Measurements from ENCODE around the gene TPGS2. TPM values are rescaled to one million over a fixed set of nuclear protein-coding genes. Genes with fewer than 3 reads are reported as not detected.
"Not testable (repeated sequence)": the region's sequence is repeated elsewhere in the genome, so short reads cannot be mapped to it uniquely, and the experiment has no call there.

The TPGS2 gene
- total and polyA plus RNA-seq, 8 donors, result 36.7 to 230 (median 58.0) TPM

GRCh38 chr18:36825526-36825925, 3.3 kb downstream of the TPGS2 start:
- H3K36me3 ChIP-seq, result no peaks in the 10 kb centered on the region
- no peak for DNase-seq
- no peak overlapping the region for H3K27ac ChIP-seq
- H3K4me1 ChIP-seq, result peaks cover 7 to 28% (median 20%) of the 10 kb centered on the region in 4 donors
- intact Hi-C loops (cut with DNase I; ENCODE audit: low total_unique reads), result no loop called here
- no peak for TF ChIP-seq POLR2AphosphoS5 (IDR thresholded peaks at IDR 0.05)
- TF ChIP-seq POLR2A (IDR thresholded peaks at IDR 0.05), result no peak
- no peak for TF ChIP-seq EP300 (IDR thresholded peaks at IDR 0.05)
- TF ChIP-seq, protein P1, sequence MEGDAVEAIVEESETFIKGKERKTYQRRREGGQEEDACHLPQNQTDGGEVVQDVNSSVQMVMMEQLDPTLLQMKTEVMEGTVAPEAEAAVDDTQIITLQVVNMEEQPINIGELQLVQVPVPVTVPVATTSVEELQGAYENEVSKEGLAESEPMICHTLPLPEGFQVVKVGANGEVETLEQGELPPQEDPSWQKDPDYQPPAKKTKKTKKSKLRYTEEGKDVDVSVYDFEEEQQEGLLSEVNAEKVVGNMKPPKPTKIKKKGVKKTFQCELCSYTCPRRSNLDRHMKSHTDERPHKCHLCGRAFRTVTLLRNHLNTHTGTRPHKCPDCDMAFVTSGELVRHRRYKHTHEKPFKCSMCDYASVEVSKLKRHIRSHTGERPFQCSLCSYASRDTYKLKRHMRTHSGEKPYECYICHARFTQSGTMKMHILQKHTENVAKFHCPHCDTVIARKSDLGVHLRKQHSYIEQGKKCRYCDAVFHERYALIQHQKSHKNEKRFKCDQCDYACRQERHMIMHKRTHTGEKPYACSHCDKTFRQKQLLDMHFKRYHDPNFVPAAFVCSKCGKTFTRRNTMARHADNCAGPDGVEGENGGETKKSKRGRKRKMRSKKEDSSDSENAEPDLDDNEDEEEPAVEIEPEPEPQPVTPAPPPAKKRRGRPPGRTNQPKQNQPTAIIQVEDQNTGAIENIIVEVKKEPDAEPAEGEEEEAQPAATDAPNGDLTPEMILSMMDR (IDR thresholded peaks at IDR 0.05), result no peak
- H3K27me3 ChIP-seq, result no peaks in the 10 kb centered on the region
- no peaks in the 10 kb centered on the region for H3K9me3 ChIP-seq
- no peak overlapping the region for H3K4me3 ChIP-seq

DNA sequence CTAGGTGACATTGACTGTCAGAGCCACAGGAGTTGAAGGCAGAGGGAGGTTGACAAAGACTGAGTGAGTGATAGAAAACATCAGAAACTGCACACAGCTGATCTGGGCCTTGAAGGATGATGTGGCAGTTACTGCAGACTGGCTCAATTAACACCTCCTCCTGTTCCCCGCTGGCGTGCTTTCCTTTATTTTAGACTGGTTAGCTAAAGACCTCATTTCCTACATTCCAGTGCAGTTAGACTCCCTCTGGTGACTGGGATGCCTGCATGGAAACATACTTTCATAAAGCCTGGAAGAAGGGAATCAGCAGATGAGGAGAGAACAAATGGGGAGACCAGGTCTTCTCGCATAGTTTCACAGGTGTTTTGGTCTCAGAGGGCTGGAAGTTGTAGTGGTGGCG, 7.1 kb downstream of the TPGS2 start:
- no peak overlapping the region for H3K27ac ChIP-seq
- DNase-seq, result no peak
- intact Hi-C loops (cut with DNase I; ENCODE audit: low total_unique reads), result no loop called here
- H3K36me3 ChIP-seq, result peaks cover 0 to 24% (median 23%) of the 10 kb centered on the region in 4 donors
- peaks cover 0 to 2% (median 0%) of the 10 kb centered on the region in 4 donors for H3K4me1 ChIP-seq
- no peak overlapping the region for H3K4me3 ChIP-seq
- no peaks in the 10 kb centered on the region for H3K27me3 ChIP-seq
- WGBS, 5 donors, result 96 to 98% (median 98%) methylated on average over 4 of the region's 4 CpGs
- H3K9me3 ChIP-seq, result no peaks in the 10 kb centered on the region
- TF ChIP-seq EP300 (IDR thresholded peaks at IDR 0.05), result no peak
- TF ChIP-seq, protein P1 (IDR thresholded peaks at IDR 0.05), result no peak
- no peak for TF ChIP-seq POLR2A (IDR thresholded peaks at IDR 0.05)
- TF ChIP-seq POLR2AphosphoS5 (IDR thresholded peaks at IDR 0.05), result no peak

- intact Hi-C loops (cut with DNase I; ENCODE audit: low total_unique reads), result no loop called here
- Histone ChIP-seq H3K4me1 (peaks cover 0 to 3% (median 0%) of the 10 kb centered on the region in 4 donors), H3K36me3 (peaks cover 0 to 44% (median 29%) of the 10 kb centered on the region in 4 donors), H3K4me3 (no peak overlapping the region), H3K9me3 (no peaks in the 10 kb centered on the region), H3K27ac (no peak overlapping the region), H3K27me3 (no peaks in the 10 kb centered on the region)
- no peak for DNase-seq
- no peak for TF ChIP-seq POLR2AphosphoS5 (IDR thresholded peaks at IDR 0.05)
Observed at GRCh38 chr18:36819621-36820020, 9.2 kb downstream of the TPGS2 start.

- intact Hi-C loops (cut with DNase I; ENCODE audit: low total_unique reads), result no loop called here
- Histone ChIP-seq H3K27ac (no peak overlapping the region), H3K9me3 (no peaks in the 10 kb centered on the region), H3K27me3 (no peaks in the 10 kb centered on the region), H3K4me1 (peaks cover 0 to 3% (median 0%) of the 10 kb centered on the region in 4 donors), H3K4me3 (no peak overlapping the region), H3K36me3 (peaks cover 0 to 46% (median 33%) of the 10 kb centered on the region in 4 donors)
- no peak for DNase-seq
- TF ChIP-seq, protein P1 (IDR thresholded peaks at IDR 0.05), result no peak
- TF ChIP-seq EP300 (IDR thresholded peaks at IDR 0.05) (no peak), POLR2AphosphoS5 (IDR thresholded peaks at IDR 0.05) (no peak), POLR2A (IDR thresholded peaks at IDR 0.05) (no peak)
- 71 to 82% (median 74%) methylated on average over 3 of the region's 3 CpGs for WGBS, 5 donors
Observed at GRCh38 chr18:36818652-36819051, 10.2 kb downstream of the TPGS2 start.

DNA sequence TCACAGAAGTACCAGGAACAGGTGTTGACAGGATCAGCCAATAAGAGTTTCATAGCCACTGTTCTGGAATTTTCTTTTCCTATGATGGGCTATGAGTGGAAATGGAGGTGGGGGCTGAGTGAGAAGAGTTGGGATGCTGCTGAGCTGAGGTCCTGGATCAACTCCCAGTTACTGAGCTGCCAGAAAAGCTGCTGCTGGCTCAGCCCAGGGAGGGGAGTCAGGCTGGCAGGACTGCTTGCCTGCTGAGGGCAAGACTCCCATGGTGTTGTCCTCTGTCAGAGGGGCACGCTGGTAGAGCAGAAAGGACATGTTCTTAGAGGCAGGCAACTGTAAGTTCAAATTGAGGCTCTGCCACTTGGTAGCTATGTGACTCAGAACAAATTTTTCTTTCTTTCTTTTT, 11.8 kb downstream of the TPGS2 start:
- Histone ChIP-seq H3K36me3 (peaks cover 0 to 48% (median 36%) of the 10 kb centered on the region in 4 donors), H3K27ac (no peak overlapping the region), H3K4me3 (no peak overlapping the region), H3K9me3 (no peaks in the 10 kb centered on the region), H3K4me1 (peaks cover 0 to 9% (median 5%) of the 10 kb centered on the region in 4 donors), H3K27me3 (no peaks in the 10 kb centered on the region)
- TF ChIP-seq, protein P1 (IDR thresholded peaks at IDR 0.05), result no peak
- no peak for TF ChIP-seq EP300 (IDR thresholded peaks at IDR 0.05)
- TF ChIP-seq POLR2AphosphoS5 (IDR thresholded peaks at IDR 0.05), result no peak
- no peak for TF ChIP-seq POLR2A (IDR thresholded peaks at IDR 0.05)
- 84 to 100% (median 91%) methylated on average over 1 of the region's 1 CpG for WGBS, 5 donors
- intact Hi-C loops (cut with DNase I; ENCODE audit: low total_unique reads), result no loop called here
- DNase-seq, result no peak

GRCh38 chr18:36816096-36816495, 12.7 kb downstream of the TPGS2 start:
- intact Hi-C loops (cut with DNase I; ENCODE audit: low total_unique reads); DNase-seq; H3K9me3 ChIP-seq; H3K4me3 ChIP-seq; H3K27ac ChIP-seq; H3K27me3 ChIP-seq; H3K4me1 ChIP-seq: not testable (repeated sequence)
- H3K36me3 ChIP-seq, result peaks cover 0 to 49% (median 37%) of the 10 kb centered on the region in 4 donors

Data from stomach (tissue), 9 donors.